GM21381 (cell line): ENCODE results near the gene RFC2.
"Not testable (repeated sequence)": the region's sequence is repeated elsewhere in the genome, so short reads cannot be mapped to it uniquely, and the experiment has no call there.

Experiments used
- ATAC-seq: cut with Tn5 transposase; IDR thresholded peaks from one replicate; pipeline ENCODE4 v1.9.1; 2021; ENCODE audit warnings: mild to moderate bottlenecking, moderate library complexity; ENCODE audit not compliant: unreplicated experiment

Gene RFC2

DNA sequence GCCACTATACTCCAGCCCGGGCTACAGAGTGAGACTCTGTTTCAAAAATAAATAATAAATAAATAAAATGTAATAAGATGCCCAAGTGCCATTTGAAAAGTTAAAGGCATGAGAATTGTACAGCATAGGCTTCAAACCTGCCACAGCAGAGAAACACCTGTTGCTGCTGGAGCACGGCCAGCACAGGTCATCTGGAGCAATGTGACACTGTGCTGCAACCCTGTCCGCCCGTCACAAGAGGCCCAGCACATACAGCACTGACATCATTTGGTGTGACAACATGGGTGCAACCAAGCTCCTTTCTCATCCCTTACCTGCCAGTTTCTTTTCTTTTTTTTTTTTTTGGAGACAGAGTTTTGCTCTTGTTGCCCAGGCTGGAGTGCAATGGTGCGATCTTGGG lies 1.3 kb downstream of the RFC2 start:
- no peak for ATAC-seq

DNA sequence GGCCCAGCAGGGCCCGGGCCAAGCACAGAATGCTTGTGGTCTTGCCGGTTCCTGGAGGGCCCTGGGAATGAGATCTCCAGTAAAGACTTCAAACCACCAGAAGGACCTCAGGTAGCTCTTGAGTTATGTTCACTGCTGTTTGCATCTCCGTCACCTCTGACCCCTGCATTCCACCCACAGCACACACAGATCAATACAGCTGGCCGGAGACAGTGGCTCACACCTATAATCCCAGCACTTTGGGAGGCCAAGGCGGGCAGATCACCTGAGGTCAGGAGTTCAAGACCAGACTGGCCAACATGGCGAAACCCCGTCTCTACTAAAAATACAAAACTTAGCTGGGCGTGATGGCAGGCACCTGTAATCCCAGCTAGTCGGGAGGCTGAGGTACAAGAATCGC lies 5.1 kb downstream of the RFC2 start:
- ATAC-seq: not testable (repeated sequence)

DNA sequence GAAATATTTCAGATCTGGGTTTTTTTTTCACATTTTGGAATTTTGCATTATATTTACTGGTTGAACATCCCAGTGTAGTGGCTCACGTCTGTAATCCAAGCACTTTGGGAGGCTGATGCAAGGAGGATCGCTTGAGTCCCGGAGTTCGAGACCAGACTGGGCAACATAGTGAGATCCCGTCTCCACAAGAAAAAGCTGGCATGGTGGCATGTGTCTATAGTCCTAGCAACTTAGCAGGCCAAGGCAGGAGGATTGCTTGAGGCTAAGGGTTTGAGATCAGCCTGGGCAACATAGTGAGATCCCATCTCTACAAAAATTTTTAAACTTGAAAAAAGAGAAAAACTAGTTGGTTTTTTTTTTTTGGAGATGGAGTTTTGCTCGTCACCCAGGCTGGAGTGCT lies 6.0 kb downstream of the RFC2 start:
- no peak for ATAC-seq

DNA sequence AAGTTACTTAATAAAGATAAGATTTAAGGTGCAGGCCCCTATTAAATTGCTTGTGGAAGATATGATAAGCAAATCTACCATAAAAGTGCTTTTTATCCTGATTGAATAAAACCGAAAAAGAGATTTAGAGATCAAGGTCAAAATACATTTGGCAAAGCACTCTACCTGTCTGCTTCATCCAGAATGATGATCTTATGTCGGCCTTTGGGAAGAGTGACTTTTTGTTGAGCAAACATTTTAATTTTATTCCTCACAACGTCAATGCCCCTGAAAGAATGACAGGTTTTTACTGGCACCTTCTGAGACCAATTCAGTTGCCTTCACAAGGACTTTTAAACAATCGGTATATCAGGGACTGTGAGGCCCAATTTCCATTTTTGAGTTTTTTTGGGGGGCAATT lies 7.7 kb downstream of the RFC2 start:
- ATAC-seq: no peak

DNA sequence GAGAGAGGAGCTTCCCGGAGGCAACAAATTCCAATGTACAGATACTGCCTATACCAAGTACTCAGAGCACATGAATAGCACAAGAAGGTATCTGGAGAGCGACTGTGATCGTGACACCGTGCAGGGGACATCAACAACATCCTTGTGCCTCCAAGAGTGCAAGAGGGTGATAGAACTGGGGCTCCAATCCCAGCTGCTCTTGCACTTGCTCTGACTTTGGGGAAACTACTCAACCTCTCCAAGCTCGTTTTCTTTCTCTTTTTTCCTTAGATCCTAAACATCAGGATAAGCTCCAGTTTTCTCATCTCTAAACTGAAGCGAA lies 12.1 kb downstream of the RFC2 start:
- no peak for ATAC-seq

DNA sequence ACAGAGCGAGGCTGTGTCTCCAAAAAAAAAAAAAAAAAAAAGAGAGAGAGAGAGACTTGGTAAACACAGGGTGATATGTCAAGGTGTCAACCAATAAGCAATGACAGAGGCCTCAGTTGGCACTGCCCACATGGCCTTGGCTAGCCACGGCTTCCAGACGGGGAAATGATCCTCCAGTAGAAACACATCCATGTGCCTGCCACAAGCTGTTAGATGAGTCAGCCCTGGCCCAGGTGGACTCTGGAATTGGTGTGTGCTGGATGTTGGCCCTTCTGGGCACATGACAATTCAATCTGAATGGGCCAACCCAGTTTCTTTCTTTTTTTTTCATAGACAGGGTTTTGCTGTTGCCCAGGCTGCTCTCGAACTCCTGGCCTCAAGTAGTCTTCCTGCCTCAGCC lies 13.7 kb downstream of the RFC2 start:
- ATAC-seq: no peak

DNA sequence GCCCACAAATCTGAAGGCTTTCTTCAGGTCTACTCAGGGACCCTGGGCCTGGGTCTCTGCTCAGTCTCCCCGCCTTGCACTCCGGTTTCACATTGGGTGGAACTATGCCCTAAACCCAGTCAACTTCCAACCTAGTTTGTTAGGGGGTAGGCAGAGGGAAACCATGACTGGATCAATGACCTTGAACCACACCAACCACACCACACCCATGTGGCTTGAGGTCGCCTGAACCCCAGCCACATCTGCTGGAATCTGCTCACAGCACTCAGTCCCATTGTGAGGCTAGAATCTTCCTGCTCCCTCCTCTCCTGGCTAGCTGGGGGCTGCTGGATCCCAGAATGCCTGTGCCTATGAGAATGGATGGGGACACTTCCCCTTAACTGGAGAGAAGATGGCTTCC lies 17.9 kb downstream of the RFC2 start:
- no peak for ATAC-seq

DNA sequence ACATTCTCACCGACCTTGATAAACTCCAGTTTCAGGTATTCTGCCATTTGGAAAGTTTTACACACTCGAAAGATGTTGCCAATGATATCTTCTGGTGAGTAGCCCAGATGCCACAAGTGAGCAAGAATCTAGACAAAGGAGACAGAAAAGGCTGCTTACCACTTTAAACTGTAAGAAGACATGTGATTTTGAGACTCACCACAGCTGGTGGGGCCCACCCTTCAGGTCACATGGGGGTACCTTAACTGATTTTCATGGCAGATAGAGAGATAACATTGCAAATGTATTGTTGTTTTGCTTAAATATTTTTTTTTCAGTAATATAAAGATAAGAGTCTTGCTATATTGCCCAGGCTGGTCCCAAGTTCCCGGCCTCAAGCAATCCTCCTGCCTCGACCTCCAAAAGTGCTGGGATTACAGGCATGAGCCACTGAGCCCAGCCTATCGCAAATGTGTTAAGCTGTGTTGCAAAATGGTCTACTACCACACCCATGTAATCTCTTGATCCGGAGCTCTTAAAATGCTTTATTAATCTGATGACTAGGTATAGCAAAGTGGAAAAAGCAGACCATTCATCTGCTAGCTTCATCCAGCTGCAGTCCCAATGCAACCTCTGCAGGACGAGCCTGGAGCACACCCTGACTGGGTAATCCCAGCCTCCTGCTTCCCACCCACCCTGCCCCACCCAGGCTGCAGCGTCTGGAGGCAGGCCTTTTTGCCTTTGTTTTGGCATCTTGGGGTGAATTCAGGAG lies 18.5 kb downstream of the RFC2 start:
- no peak for ATAC-seq

DNA sequence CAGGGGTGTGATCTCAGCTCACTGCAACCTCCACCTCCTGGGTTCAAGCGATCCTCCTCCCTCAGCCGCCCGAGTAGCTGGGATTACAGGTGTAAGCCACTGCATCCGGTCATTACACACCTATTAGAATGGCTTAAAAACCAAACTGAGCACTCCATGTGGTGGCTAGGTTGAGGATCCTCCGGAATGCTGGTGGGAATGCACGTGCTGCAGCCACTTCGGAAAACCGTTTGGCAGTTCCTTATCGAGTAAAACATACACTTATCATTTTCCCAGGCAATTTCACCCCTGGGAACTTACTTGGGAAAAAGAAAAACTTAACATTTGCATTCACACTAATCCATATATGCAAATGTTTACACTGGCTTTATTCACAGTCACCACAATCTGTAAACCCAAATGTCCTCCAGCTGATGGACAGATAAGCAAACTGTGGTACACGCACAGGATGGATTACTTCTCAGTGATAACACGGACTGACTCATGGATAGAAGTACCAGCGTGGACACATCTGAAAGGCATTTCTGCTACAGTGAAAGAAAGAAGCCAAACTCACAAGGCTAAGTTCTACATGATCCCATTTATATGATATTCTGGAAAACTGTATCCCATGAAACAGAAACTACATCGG lies 20.4 kb downstream of the RFC2 start:
- ATAC-seq: no peak

DNA sequence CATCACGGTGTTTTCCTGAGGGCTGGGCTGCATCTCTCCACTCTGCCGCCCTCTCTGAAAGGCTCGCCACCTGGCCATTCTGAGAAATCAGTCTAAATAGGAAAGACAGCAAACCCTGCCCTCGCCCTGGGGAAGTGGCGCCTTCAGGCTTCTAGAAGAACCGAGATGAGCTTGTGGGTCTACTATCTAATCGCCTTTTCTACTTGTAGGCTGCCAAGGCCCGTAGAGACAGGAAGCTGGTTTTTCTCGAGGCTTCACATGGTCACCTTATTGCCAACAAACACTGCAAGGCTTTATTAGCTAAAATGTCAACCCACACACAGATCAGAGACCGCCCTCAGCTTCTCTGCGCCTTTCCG lies 23.0 kb downstream of the RFC2 start:
- ATAC-seq: peak; percentile 79

DNA sequence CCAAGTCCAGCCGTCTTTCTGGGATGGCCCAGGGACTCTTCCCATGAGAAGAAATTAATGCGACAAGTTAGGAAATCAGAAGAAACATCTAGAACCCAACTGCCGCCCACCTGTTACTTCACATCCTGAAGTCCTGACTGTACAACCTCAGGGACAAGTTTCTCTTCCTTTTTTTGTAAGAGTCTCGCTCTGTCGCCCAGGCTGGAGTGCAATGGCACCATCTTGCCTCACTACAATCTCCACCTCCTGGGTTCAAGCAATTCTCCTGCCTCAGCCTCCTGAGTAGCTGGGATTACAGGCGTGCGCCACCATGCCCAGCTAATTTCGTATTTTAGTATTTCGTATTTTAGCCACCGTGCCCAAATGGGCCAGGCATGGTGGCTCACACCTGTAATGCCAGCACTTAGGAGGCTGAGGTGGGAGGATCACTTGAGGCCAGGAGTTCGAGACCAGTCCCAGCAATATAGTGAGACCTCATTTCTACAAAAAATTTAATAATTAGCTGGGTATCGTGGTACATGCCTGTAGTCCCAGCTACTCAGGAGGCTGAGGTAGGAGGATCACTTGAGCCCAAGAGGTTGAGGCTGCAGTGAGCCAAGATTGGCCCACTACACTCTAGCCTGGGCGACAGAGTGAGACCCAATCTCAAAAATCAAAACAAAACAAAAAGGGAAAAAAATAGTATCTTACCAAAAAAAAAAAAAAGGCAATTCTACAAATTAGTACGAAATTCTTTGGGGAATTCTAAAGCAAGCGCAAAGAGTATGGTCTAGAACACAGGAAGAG lies 23.6 kb downstream of the RFC2 start:
- ATAC-seq: peak; percentile 12

DNA sequence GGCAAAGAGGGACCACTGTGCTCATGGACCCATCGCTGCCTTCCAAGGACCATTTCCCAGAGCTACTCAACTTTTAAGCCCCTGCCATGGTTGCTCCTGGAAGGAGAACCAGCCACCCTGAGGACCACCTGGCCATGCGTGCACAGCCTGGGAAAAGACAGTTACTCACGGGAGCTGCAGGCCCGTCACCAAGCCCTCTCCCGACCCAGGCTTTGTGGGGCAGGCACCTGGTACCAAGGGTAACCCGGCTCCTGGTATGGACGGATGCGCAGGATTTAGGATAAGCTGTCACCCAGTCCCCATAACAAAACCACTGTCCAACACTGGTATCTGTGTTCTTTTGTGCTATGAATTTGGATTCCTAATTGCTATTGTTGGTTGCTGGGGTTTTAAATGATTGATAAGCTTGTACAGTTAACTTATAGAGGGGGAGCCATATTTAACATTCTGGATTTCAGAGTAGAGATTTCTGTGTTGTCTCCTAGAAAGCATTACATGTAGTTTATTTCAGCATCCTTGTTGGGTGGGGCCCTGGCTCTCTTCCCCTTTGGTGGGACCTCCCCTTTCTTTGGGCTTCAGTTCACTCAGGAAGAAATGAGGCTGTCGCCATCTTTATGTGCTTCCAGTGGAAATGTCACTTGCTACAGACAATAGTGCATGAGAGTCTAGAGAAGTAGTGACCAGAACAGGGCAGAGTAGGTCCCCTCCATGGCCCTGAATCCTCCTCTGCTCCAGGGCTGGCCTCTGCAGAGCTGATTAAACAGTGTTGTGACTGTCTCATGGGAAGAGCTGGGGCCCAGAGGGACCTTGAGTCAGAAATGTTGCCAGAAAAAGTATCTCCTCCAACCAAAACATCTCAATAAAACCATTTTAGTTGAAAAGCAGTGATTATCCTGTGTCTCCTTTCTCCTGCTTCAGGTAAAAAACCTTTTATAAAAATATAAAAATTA lies 25.0 kb downstream of the RFC2 start:
- no peak for ATAC-seq

DNA sequence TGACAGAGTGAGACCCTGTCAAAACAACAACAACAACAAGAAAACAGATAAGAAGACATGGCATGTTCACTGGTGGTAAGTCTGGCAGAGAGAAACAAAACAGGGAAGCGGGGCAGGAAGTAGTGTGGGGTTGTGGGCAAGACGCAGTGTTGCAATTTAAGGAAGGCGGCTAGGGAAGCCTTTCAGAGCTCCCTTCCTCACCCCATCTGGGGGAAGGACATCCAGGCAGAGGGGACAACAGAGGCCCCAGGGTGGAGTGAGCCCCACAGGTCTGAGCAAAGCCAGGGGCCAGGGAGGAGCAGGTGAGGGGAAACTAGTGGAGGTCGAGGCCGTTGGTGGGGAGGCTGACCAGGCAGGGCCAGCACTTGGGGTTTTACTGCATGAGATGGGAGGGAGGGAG lies 27.6 kb downstream of the RFC2 start:
- no peak for ATAC-seq

DNA sequence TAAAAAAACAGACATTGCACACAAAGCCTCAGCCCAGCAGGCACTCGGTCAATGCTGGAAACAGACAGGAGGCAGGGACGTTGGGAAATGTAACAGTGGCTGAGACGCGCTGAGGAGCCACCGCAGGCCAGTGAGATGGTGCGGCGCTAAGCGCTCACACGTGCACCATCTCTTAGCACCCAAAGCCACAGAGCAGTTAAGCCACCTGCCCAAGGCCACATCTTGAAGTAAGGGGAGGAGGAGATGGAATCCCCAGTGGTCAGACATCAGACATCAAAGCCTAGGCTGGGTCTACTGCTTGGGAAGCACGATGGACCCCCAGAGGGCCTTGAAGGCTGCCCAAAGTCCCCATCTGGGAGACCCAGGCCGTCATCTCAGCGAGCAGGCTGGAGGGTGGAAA lies 28.8 kb downstream of the RFC2 start:
- ATAC-seq: no peak

DNA sequence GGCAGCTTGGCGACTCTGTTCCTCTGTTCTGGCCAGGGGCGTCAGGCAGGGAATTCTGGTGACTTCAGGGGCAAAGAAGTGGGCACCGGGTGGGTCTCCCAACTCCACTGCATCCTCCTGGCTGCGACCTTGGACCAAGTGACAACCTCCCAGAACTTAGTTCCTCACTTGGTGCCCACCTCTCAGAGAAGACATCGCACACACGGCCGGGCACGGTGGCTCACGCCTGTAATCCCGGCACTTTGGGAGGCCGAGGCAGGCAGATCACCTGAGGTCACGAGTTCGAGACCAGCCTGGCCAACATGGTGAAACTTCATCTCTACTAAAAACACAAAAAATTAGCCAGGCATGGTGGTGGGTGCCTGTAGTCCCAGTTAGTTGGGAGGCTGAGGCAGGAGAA lies 29.3 kb downstream of the RFC2 start:
- ATAC-seq: not testable (repeated sequence)

DNA sequence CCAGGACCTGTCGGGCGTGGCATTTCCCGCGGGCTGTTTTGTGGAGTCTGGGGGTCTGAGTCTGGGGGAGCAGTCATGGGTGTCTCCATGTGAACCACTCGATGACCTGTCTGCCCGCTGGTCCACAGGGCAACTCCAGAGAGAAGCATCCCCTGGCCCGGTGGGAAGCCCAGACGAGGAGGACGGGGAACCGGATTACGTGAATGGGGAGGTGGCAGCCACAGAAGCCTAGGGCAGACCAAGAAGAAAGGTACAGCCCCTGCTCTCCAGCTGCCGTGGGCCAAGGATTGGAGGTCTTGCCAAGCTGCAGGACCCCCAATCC lies 29.7 kb downstream of the RFC2 start:
- ATAC-seq: no peak

DNA sequence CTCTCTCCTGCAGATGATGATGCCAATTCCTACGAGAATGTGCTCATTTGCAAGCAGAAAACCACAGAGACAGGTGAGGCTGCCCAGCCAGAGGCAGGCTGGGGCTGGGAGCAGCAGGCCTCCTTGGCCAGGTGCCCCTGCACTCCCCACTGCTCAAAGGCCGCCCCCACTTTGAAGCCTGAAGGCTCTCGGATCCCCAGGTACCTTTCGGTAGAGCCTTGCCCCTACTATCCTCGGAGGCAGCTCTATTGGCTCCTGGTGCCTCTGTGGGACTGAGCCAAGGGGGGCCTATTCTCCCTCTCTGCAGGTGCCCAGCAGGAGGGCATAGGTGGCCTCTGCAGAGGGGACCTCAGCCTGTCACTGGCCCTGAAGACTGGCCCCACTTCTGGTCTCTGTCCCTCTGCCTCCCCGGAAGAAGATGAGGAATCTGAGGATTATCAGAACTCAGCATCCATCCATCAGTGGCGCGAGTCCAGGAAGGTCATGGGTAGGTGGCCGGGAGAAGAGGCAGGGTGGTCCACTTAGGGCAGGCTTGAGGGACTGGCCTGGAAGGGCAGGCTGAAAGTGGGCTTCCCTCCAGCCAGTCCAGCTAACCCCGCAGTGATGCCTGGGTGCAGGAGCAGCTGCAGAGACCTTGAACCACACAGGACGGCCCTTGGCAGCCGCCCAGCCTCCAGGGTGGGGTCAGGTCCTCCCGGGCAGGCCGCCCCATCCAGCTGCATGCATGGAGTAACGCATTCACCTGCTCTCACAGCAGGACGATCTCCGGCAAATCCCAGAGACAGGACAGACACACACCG lies 30.3 kb downstream of the RFC2 start:
- no peak for ATAC-seq

DNA sequence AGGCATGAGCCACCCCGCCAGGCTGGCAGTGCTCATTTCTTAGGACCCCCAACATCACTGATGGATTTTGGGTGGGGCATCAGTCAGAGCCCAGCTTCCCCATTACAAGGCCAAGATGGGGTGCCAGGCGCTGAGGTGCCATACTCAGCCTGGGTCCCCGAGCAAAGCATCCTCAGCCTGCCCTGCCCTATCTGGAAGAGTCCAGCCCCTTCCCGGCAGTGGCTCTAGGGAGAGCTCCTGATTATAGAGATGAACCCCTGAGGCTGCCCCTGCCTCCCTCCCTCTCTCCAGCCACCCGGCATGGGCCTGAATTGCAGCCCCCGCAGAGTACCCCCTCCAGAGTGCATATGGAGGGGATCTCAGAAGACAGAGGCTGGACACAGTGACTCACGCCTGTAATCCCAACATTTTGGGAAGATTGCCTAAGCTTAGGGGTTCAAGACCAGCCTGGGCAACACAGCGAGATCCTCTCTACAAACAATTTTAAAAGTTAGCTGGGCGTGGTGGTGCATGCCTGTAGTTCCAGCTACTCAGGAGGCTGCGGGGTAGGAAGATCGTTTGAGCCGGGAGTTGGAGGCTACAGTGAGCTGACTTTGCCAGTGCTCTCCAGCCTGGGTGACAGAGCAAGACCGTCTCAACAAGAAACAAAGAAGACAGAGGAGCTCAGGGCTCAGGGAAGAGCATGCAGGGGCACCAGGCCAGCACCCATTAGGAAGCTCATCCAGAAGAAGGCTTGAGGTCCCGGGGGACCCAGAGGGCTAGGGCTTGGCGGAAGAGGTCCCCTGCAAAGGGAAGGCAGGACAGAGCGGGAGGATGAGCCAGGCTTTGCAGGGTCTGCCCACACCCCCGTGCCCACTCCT lies 31.1 kb downstream of the RFC2 start:
- ATAC-seq: no peak

DNA sequence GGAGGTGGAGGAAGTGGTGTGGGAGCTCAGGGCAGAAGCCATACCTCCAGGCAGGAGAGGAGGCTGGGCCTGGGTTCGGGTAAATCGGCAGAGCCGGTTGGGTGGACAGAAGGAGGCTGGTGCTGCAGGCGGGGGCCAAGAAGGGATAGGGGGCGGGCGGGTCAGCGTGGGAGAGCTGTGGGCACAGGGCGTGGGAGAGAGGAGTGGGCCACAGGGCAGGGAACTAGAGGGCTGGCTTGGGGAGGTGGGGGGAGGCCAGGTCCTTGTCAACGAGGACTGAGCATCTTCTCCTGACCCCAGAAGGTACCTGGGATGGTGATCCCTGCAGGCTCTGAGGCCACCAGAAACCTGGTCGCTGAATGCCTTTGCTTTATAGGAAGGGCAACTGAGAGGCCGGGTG lies 32.5 kb downstream of the RFC2 start:
- no peak for ATAC-seq

DNA sequence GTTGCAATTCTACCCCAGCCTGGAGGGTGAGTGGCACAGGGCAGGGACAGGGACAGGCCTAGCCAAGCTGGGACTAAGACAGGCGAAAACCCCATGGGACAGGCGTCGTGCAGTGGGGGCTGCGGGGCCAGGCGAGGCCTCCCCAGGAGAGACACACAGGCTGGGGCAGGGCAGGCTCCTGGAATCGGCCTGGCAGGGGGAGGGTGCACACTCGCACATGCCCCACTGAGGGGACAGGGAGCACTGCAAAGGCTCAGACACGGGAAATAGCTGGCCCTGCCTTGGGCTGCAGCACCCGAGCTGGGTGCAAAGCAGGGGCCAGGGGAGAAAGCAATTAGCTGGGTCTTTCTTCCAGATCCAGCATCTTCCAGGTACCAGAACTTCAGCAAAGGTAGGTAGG lies 34.0 kb downstream of the RFC2 start:
- no peak for ATAC-seq
